Measurements from ENCODE around the gene PCDHGA1. TPM values are rescaled to one million over a fixed set of nuclear protein-coding genes. Genes with fewer than 3 reads are reported as not detected.

PCDHGA1 gene
- total RNA-seq, 1 experiment from 2014 or later = 0.63 TPM

- no peak for DNase-seq
- no peak overlapping the region for H4K8ac ChIP-seq (replicated peaks; ENCODE audit: insufficient read length, low read depth, low read length)
- no peaks in the 10 kb centered on the region for H4K20me1 ChIP-seq (ENCODE audit: control insufficient read depth, insufficient read depth, insufficient read length)
- peaks cover 37% of the 10 kb centered on the region for H3K9me3 ChIP-seq (ENCODE audit: control insufficient read depth, low read depth, low read length)
- no peak overlapping the region for H4K5ac ChIP-seq (ENCODE audit: insufficient read length, low read depth, low read length)
- H3K4ac ChIP-seq (ENCODE audit: low read depth, low read length) = no peak overlapping the region
- H2BK120ac ChIP-seq (ENCODE audit: low read depth, low read length, poor library complexity, severe bottlenecking) = no peak overlapping the region
- no peaks in the 10 kb centered on the region; the same call in 1 of the 2 replicates for H3K27me3 Mint-ChIP-seq (ENCODE audit: low read depth)
- no peaks in the 10 kb centered on the region for H3K27me3 ChIP-seq (ENCODE audit: insufficient read depth, low read length)
- no peak for TF ChIP-seq CTCF (conservative IDR thresholded peaks at IDR 0.05)
- H3K56ac ChIP-seq (ENCODE audit: insufficient read length, low read depth, low read length) = no peak overlapping the region
- no peak overlapping the region for H3K9ac ChIP-seq (ENCODE audit: extremely low read depth, insufficient read length, low read length)
- no peak overlapping the region for H2AFZ ChIP-seq (ENCODE audit: low read length)
- H3K23me2 ChIP-seq (ENCODE audit: insufficient read length, low read depth, low read length, poor library complexity, severe bottlenecking) = no peaks in the 10 kb centered on the region
- H3K4me3 Mint-ChIP-seq = no peak overlapping the region
- H3K79me1 ChIP-seq (ENCODE audit: insufficient read depth, low read depth, low read length, poor library complexity, severe bottlenecking) = no peaks in the 10 kb centered on the region
- peaks cover 52 to 72% of the 10 kb centered on the region in 2 experiments for H3K9me3 Mint-ChIP-seq
- no peak overlapping the region for H2BK12ac ChIP-seq (ENCODE audit: insufficient read length, low read depth, low read length)
- H3K4me1 ChIP-seq (ENCODE audit: insufficient read depth, low read length) = no peaks in the 10 kb centered on the region
- no peak overlapping the region for H3K4me2 ChIP-seq (ENCODE audit: insufficient read depth, insufficient read length, low read length)
- no peak overlapping the region for H2AK5ac ChIP-seq (ENCODE audit: insufficient read length, low read length)
- H3K4me1 Mint-ChIP-seq = no peaks in the 10 kb centered on the region
- peaks cover 26 to 50% (median 48%) of the 10 kb centered on the region in 3 experiments for H3K36me3 Mint-ChIP-seq (ENCODE audit: insufficient read depth in 1 of 3, low read depth in 3 of 3)
- no peak overlapping the region for H2BK5ac ChIP-seq (ENCODE audit: insufficient read length, low read length)
- H2BK15ac ChIP-seq (ENCODE audit: low read depth, low read length) = no peak overlapping the region
- WGBS (ENCODE audit: extremely low coverage, insufficient read length, low lambda C conversion rate) = no CpG with 5 or more reads among the region's 15 CpGs
- no peak overlapping the region for H3K27ac ChIP-seq (ENCODE audit: insufficient read length, low read depth, low read length)
- no peak overlapping the region for H3K27ac Mint-ChIP-seq
- no peak overlapping the region for H3K18ac ChIP-seq (ENCODE audit: insufficient read length, low read depth, low read length)
- H3K14ac ChIP-seq (ENCODE audit: insufficient read depth, low read length) = no peak overlapping the region
- H3K23ac ChIP-seq (ENCODE audit: insufficient read length, low read depth, low read length) = no peak overlapping the region
- H2BK20ac ChIP-seq (ENCODE audit: low read depth, low read length, poor library complexity, severe bottlenecking) = no peak overlapping the region
- H3T11ph ChIP-seq (ENCODE audit: low read length) = no peak overlapping the region
- no peak overlapping the region for H4K91ac ChIP-seq (ENCODE audit: insufficient read length, low read depth, low read length)
- H3K79me2 ChIP-seq (ENCODE audit: insufficient read depth, low read length) = no peaks in the 10 kb centered on the region
These were observed 68.3 kb downstream of the PCDHGA1 start for GRCh38 chr5:141398608-141399007.
